SU-DHL-6 (cell line): ENCODE results near the gene NR1I3.

Source experiments
- H2AFZ ChIP-seq: fragments of 200-600 bp; sonication (generic); 2 replicates; pipeline ENCODE4 v1.6.1; 2014; ENCODE audit warnings: low read depth, mild to moderate bottlenecking, moderate library complexity, mixed read lengths, antibody characterized with exemption, low read length; ENCODE audit not compliant: severe bottlenecking
- H3F3A ChIP-seq: fragments of 200-600 bp; shearing (Covaris generic); 2 replicates; pipeline ENCODE4 v1.6.0; 2016; ENCODE audit warnings: antibody characterized with exemption, mild to moderate bottlenecking; ENCODE audit not compliant: insufficient read depth
- H3K27ac ChIP-seq: fragments of 200-600 bp; sonication (generic); 2 replicates; pipeline ENCODE4 v1.5.1; 2016; ENCODE audit warnings: low read depth, mild to moderate bottlenecking, low read length, moderate library complexity, mixed read lengths
- H3K27me3 ChIP-seq: fragments of 200-600 bp; sonication (generic), shearing (Covaris generic); 2 replicates; pipeline ENCODE4 v1.6.0; 2014; ENCODE audit warnings: mild to moderate bottlenecking, low read length
- H3K36me3 ChIP-seq: fragments of 200-600 bp; sonication (generic); 2 replicates; pipeline ENCODE4 v1.6.1; 2014; ENCODE audit warnings: mild to moderate bottlenecking, low read length, mixed read lengths
- H3K4me2 ChIP-seq: fragments of 300-600, 200-600 bp; shearing (Covaris generic), sonication (generic); 2 replicates; pipeline ENCODE4 v1.6.0; 2014; ENCODE audit warnings: low read length, low read depth, mild to moderate bottlenecking; ENCODE audit not compliant: poor library complexity, severe bottlenecking
- H3K4me3 ChIP-seq: fragments of 200-600 bp; sonication (generic); 2 replicates; pipeline ENCODE4 v1.5.1; 2014; ENCODE audit warnings: antibody characterized with exemption, low read length, mild to moderate bottlenecking, mixed read lengths; ENCODE audit not compliant: insufficient read depth, poor library complexity, severe bottlenecking
- H3K79me2 ChIP-seq: fragments of 200-600 bp; sonication (generic); 2 replicates; pipeline ENCODE4 v1.6.1; 2014; ENCODE audit warnings: mild to moderate bottlenecking, low read length, moderate library complexity; ENCODE audit not compliant: insufficient read depth
- H3K9ac ChIP-seq: fragments of 200-600 bp; sonication (generic); 2 replicates; pipeline ENCODE4 v1.7.0; 2014; ENCODE audit warnings: mild to moderate bottlenecking, low read length
- H3K9me2 ChIP-seq: fragments of 200-600 bp; sonication (generic); replicated peaks from 2 replicates; pipeline ENCODE4 v1.6.1; 2014; ENCODE audit warnings: low read length; ENCODE audit not compliant: insufficient read depth
- H3K9me3 ChIP-seq: fragments of 200-600 bp; sonication (generic); 2 replicates; pipeline ENCODE4 v1.6.1; 2014; ENCODE audit warnings: low read length, mixed read lengths; ENCODE audit not compliant: insufficient read depth
- H4K20me1 ChIP-seq: fragments of 200-600 bp; sonication (generic); 2 replicates; pipeline ENCODE4 v1.6.1; 2014; ENCODE audit warnings: low read depth, mild to moderate bottlenecking, antibody characterized with exemption, low read length, moderate library complexity, mixed read lengths
- CTCF ChIP-seq: fragments of 200-600 bp; sonication (generic); IDR thresholded peaks from one replicate; pipeline ENCODE4 v1.5.1; 2017; ENCODE audit warnings: antibody characterized with exemption, mild to moderate bottlenecking, low read length, moderate library complexity; ENCODE audit not compliant: insufficient read depth, poor library complexity, severe bottlenecking
- EZH2phosphoT487 ChIP-seq: fragments of 200-600 bp; sonication (generic), shearing (Covaris generic); conservative IDR thresholded peaks from 2 replicates; pipeline ENCODE4 v1.6.1; 2018; ENCODE audit warnings: mild to moderate bottlenecking, antibody characterized with exemption, low read length, moderate library complexity, mixed read lengths

NR1I3 gene

GRCh38 chr1:161273402-161273801 lies 35.4 kb upstream of the NR1I3 start:
- Histone ChIP-seq H3K36me3 (no peaks in the 10 kb centered on the region), H2AFZ (no peak overlapping the region), H3K9ac (no peak overlapping the region), H3K9me2 (no peaks in the 10 kb centered on the region), H3K4me2 (no peak overlapping the region), H3F3A (no peaks in the 10 kb centered on the region), H3K79me2 (no peaks in the 10 kb centered on the region), H3K9me3 (no peaks in the 10 kb centered on the region), H3K27ac (no peak overlapping the region), H4K20me1 (no peaks in the 10 kb centered on the region), H3K4me3 (no peak overlapping the region), H3K27me3 (no peaks in the 10 kb centered on the region)
- TF ChIP-seq EZH2phosphoT487, result no peak
- TF ChIP-seq CTCF, result no peak

- no peak overlapping the region for H3K9ac ChIP-seq
- H3K79me2 ChIP-seq, result no peaks in the 10 kb centered on the region
- H3K9me3 ChIP-seq, result no peaks in the 10 kb centered on the region
- no peaks in the 10 kb centered on the region for H3K9me2 ChIP-seq
- H4K20me1 ChIP-seq, result no peaks in the 10 kb centered on the region
- H3K27ac ChIP-seq, result no peak overlapping the region
- H2AFZ ChIP-seq, result no peak overlapping the region
- H3K27me3 ChIP-seq, result no peaks in the 10 kb centered on the region
- H3K4me2 ChIP-seq, result no peak overlapping the region
- H3K4me3 ChIP-seq, result no peak overlapping the region
- TF ChIP-seq CTCF (no peak), EZH2phosphoT487 (no peak)
- H3K36me3 ChIP-seq, result no peaks in the 10 kb centered on the region
- no peaks in the 10 kb centered on the region for H3F3A ChIP-seq
These were observed 29.3 kb upstream of the NR1I3 start for GRCh38 chr1:161267321-161267720.

GRCh38 chr1:161266836-161267235 lies 28.8 kb upstream of the NR1I3 start:
- no peaks in the 10 kb centered on the region for H4K20me1 ChIP-seq
- no peak overlapping the region for H3K4me3 ChIP-seq
- H3K9me2 ChIP-seq, result no peaks in the 10 kb centered on the region
- H3K27me3 ChIP-seq, result no peaks in the 10 kb centered on the region
- H3K9me3 ChIP-seq, result no peaks in the 10 kb centered on the region
- no peak overlapping the region for H3K9ac ChIP-seq
- no peak overlapping the region for H3K4me2 ChIP-seq
- no peaks in the 10 kb centered on the region for H3K36me3 ChIP-seq
- no peaks in the 10 kb centered on the region for H3K79me2 ChIP-seq
- TF ChIP-seq CTCF (no peak), EZH2phosphoT487 (no peak)
- H2AFZ ChIP-seq, result no peak overlapping the region
- no peaks in the 10 kb centered on the region for H3F3A ChIP-seq
- no peak overlapping the region for H3K27ac ChIP-seq

- Histone ChIP-seq H3K36me3 (no peaks in the 10 kb centered on the region), H3K79me2 (no peaks in the 10 kb centered on the region), H3K4me2 (no peak overlapping the region), H3F3A (no peaks in the 10 kb centered on the region), H2AFZ (no peak overlapping the region), H3K9me3 (no peaks in the 10 kb centered on the region), H3K27me3 (no peaks in the 10 kb centered on the region), H3K9ac (no peak overlapping the region), H3K27ac (no peak overlapping the region), H3K4me3 (no peak overlapping the region), H3K9me2 (no peaks in the 10 kb centered on the region), H4K20me1 (no peaks in the 10 kb centered on the region)
- TF ChIP-seq EZH2phosphoT487 (no peak), CTCF (no peak)
These were observed 28.2 kb upstream of the NR1I3 start for GRCh38 chr1:161266202-161266601.
